ENCODE data around the gene BCKDHB.

The BCKDHB gene

GRCh38 chr6:80321011-80321410 lies 214.5 kb downstream of the BCKDHB start:
- peaks cover 4% of the 10 kb centered on the region for H3K4me1 ChIP-seq (ENCODE audit: control insufficient read depth, insufficient read depth, low read length, unreplicated experiment)
- H3K36me3 ChIP-seq (ENCODE audit: insufficient read depth, low read length) = no peaks in the 10 kb centered on the region

DNA sequence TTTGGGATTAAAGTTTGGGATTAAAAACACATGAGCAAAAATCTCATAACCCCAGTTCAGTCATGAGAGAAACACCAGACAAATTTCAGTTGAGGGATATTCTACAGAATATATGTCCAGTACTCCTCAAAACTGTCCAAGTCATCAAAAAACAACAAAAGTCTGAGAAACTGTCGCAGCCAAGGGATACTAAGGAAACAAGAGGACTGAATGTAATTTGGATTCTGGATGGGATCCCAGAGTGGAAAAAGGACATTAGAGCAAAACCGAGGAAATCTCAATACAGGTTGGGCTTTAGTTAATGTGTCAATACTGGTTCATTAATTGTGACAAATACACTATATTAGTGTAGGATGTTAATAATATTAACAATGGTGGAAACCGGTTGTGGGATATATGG lies 219.3 kb downstream of the BCKDHB start:
- no peak overlapping the region for H2AFZ ChIP-seq (ENCODE audit: low read length, unreplicated experiment)
- no peaks in the 10 kb centered on the region for H3K79me2 ChIP-seq (ENCODE audit: control insufficient read depth, insufficient read depth, low read length, unreplicated experiment)
- H3K36me3 ChIP-seq (ENCODE audit: insufficient read depth, low read length) = no peaks in the 10 kb centered on the region
- no peak overlapping the region for H3K4me3 ChIP-seq (ENCODE audit: low read depth, low read length)
- no peaks in the 10 kb centered on the region for H3K4me1 ChIP-seq (ENCODE audit: control insufficient read depth, insufficient read depth, low read length, unreplicated experiment)
- no peaks in the 10 kb centered on the region for H3K27me3 ChIP-seq (ENCODE audit: insufficient read depth, low read length)
- no peak overlapping the region for H3K27ac ChIP-seq (ENCODE audit: low read depth, low read length)

More at GRCh38 chr6:80321011-80321410, 214.5 kb downstream of the BCKDHB start:
- H2AFZ ChIP-seq (ENCODE audit: low read length, unreplicated experiment) = no peak overlapping the region
- no peak overlapping the region for H3K27ac ChIP-seq (ENCODE audit: low read depth, low read length)
- no peaks in the 10 kb centered on the region for H3K79me2 ChIP-seq (ENCODE audit: control insufficient read depth, insufficient read depth, low read length, unreplicated experiment)
- H3K4me3 ChIP-seq (ENCODE audit: low read depth, low read length) = no peak overlapping the region
- no peaks in the 10 kb centered on the region for H3K27me3 ChIP-seq (ENCODE audit: insufficient read depth, low read length)

GRCh38 chr6:80328652-80329051 lies 222.2 kb downstream of the BCKDHB start:
- no peaks in the 10 kb centered on the region for H3K4me1 ChIP-seq (ENCODE audit: control insufficient read depth, insufficient read depth, low read length, unreplicated experiment)
- H3K27ac ChIP-seq (ENCODE audit: low read depth, low read length) = no peak overlapping the region
- no peaks in the 10 kb centered on the region for H3K79me2 ChIP-seq (ENCODE audit: control insufficient read depth, insufficient read depth, low read length, unreplicated experiment)
- no peaks in the 10 kb centered on the region for H3K27me3 ChIP-seq (ENCODE audit: insufficient read depth, low read length)
- H3K4me3 ChIP-seq (ENCODE audit: low read depth, low read length) = no peak overlapping the region
- no peaks in the 10 kb centered on the region for H3K36me3 ChIP-seq (ENCODE audit: insufficient read depth, low read length)
- H2AFZ ChIP-seq (ENCODE audit: low read length, unreplicated experiment) = no peak overlapping the region

DNA sequence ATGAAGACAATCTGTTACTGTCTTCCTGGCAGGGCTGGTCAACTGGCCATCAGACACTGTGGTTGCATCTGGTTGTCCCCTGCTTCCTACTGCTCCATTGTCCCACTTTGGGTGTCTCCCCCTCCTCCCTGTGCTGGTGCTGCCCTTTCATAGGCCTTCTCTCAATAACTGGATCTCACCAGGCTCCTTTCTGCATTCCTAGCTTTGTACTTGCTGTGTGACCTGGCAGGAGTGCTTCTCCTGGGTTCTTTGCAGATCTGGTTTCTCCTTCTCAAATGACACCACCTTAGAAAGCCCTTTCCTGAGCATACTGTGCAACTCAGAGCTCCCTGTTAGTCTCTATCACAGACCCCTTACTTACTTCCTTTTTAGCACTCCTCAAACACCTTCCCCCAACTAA lies 223.0 kb downstream of the BCKDHB start:
- no peak overlapping the region for H3K27ac ChIP-seq (ENCODE audit: low read depth, low read length)
- no peaks in the 10 kb centered on the region for H3K27me3 ChIP-seq (ENCODE audit: insufficient read depth, low read length)
- H3K79me2 ChIP-seq (ENCODE audit: control insufficient read depth, insufficient read depth, low read length, unreplicated experiment) = no peaks in the 10 kb centered on the region
- H3K36me3 ChIP-seq (ENCODE audit: insufficient read depth, low read length) = no peaks in the 10 kb centered on the region
- no peak overlapping the region for H2AFZ ChIP-seq (ENCODE audit: low read length, unreplicated experiment)
- no peak overlapping the region for H3K4me3 ChIP-seq (ENCODE audit: low read depth, low read length)
- no peaks in the 10 kb centered on the region for H3K4me1 ChIP-seq (ENCODE audit: control insufficient read depth, insufficient read depth, low read length, unreplicated experiment)

GRCh38 chr6:80330961-80331360 lies 224.5 kb downstream of the BCKDHB start:
- Histone ChIP-seq H3K27me3 (ENCODE audit: insufficient read depth, low read length) (no peaks in the 10 kb centered on the region), H3K4me3 (ENCODE audit: low read depth, low read length) (no peak overlapping the region), H3K27ac (ENCODE audit: low read depth, low read length) (no peak overlapping the region), H3K79me2 (ENCODE audit: control insufficient read depth, insufficient read depth, low read length, unreplicated experiment) (no peaks in the 10 kb centered on the region), H3K36me3 (ENCODE audit: insufficient read depth, low read length) (no peaks in the 10 kb centered on the region), H2AFZ (ENCODE audit: low read length, unreplicated experiment) (no peak overlapping the region), H3K4me1 (ENCODE audit: control insufficient read depth, insufficient read depth, low read length, unreplicated experiment) (peaks cover 5% of the 10 kb centered on the region)

GRCh38 chr6:80331522-80331921 lies 225.1 kb downstream of the BCKDHB start:
- no peaks in the 10 kb centered on the region for H3K36me3 ChIP-seq (ENCODE audit: insufficient read depth, low read length)
- peaks cover 5% of the 10 kb centered on the region for H3K4me1 ChIP-seq (ENCODE audit: control insufficient read depth, insufficient read depth, low read length, unreplicated experiment)
- no peak overlapping the region for H3K27ac ChIP-seq (ENCODE audit: low read depth, low read length)
- H3K79me2 ChIP-seq (ENCODE audit: control insufficient read depth, insufficient read depth, low read length, unreplicated experiment) = no peaks in the 10 kb centered on the region
- H3K27me3 ChIP-seq (ENCODE audit: insufficient read depth, low read length) = no peaks in the 10 kb centered on the region
- no peak overlapping the region for H3K4me3 ChIP-seq (ENCODE audit: low read depth, low read length)
- H2AFZ ChIP-seq (ENCODE audit: low read length, unreplicated experiment) = no peak overlapping the region

GRCh38 chr6:80331974-80332373 lies 225.5 kb downstream of the BCKDHB start:
- no peak overlapping the region for H3K4me3 ChIP-seq (ENCODE audit: low read depth, low read length)
- no peaks in the 10 kb centered on the region for H3K27me3 ChIP-seq (ENCODE audit: insufficient read depth, low read length)
- H2AFZ ChIP-seq (ENCODE audit: low read length, unreplicated experiment) = no peak overlapping the region
- H3K4me1 ChIP-seq (ENCODE audit: control insufficient read depth, insufficient read depth, low read length, unreplicated experiment) = peaks cover 5% of the 10 kb centered on the region
- no peak overlapping the region for H3K27ac ChIP-seq (ENCODE audit: low read depth, low read length)
- H3K36me3 ChIP-seq (ENCODE audit: insufficient read depth, low read length) = no peaks in the 10 kb centered on the region
- no peaks in the 10 kb centered on the region for H3K79me2 ChIP-seq (ENCODE audit: control insufficient read depth, insufficient read depth, low read length, unreplicated experiment)

GRCh38 chr6:80333342-80333741 lies 226.9 kb downstream of the BCKDHB start:
- no peak overlapping the region for H2AFZ ChIP-seq (ENCODE audit: low read length, unreplicated experiment)
- H3K27me3 ChIP-seq (ENCODE audit: insufficient read depth, low read length) = no peaks in the 10 kb centered on the region
- H3K79me2 ChIP-seq (ENCODE audit: control insufficient read depth, insufficient read depth, low read length, unreplicated experiment) = no peaks in the 10 kb centered on the region
- no peak overlapping the region for H3K4me3 ChIP-seq (ENCODE audit: low read depth, low read length)
- peaks cover 5% of the 10 kb centered on the region for H3K4me1 ChIP-seq (ENCODE audit: control insufficient read depth, insufficient read depth, low read length, unreplicated experiment)
- H3K36me3 ChIP-seq (ENCODE audit: insufficient read depth, low read length) = no peaks in the 10 kb centered on the region
- no peak overlapping the region for H3K27ac ChIP-seq (ENCODE audit: low read depth, low read length)

GRCh38 chr6:80335121-80335531 lies 228.7 kb downstream of the BCKDHB start:
- Histone ChIP-seq H2AFZ (ENCODE audit: low read length, unreplicated experiment) (no peak overlapping the region), H3K27me3 (ENCODE audit: insufficient read depth, low read length) (no peaks in the 10 kb centered on the region), H3K4me3 (ENCODE audit: low read depth, low read length) (peak overlapping the region; percentile 65), H3K36me3 (ENCODE audit: insufficient read depth, low read length) (no peaks in the 10 kb centered on the region), H3K4me1 (ENCODE audit: control insufficient read depth, insufficient read depth, low read length, unreplicated experiment) (peaks cover 5% of the 10 kb centered on the region), H3K27ac (ENCODE audit: low read depth, low read length) (peak overlapping the region; percentile 36), H3K79me2 (ENCODE audit: control insufficient read depth, insufficient read depth, low read length, unreplicated experiment) (no peaks in the 10 kb centered on the region)

DNA sequence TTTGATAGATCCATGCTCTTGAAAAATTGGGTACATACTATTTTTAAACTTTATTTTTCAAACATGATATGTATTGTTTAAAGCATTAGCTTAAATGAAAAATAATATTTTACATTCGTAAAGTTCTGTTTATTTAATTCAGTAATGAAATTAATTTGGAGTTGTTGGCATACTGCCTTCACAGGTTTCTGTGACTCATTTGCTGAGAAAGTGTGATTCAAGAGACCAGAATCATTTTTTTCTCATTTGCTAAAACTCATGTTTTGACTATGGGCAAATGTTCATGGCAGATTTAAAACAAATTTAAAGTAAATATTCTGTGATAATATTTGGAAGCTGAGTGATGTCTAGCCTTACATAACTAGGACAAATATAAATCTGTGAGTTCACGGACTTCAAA lies 230.4 kb downstream of the BCKDHB start:
- H3K79me2 ChIP-seq (ENCODE audit: control insufficient read depth, insufficient read depth, low read length, unreplicated experiment) = no peaks in the 10 kb centered on the region
- H3K36me3 ChIP-seq (ENCODE audit: insufficient read depth, low read length) = no peaks in the 10 kb centered on the region
- no peak overlapping the region for H2AFZ ChIP-seq (ENCODE audit: low read length, unreplicated experiment)
- H3K4me1 ChIP-seq (ENCODE audit: control insufficient read depth, insufficient read depth, low read length, unreplicated experiment) = peaks cover 5% of the 10 kb centered on the region
- no peak overlapping the region for H3K27ac ChIP-seq (ENCODE audit: low read depth, low read length)
- no peaks in the 10 kb centered on the region for H3K27me3 ChIP-seq (ENCODE audit: insufficient read depth, low read length)
- no peak overlapping the region for H3K4me3 ChIP-seq (ENCODE audit: low read depth, low read length)

GRCh38 chr6:80338201-80338836 lies 231.8 kb downstream of the BCKDHB start:
- Histone ChIP-seq H3K4me3 (ENCODE audit: low read depth, low read length) (no peak overlapping the region), H2AFZ (ENCODE audit: low read length, unreplicated experiment) (no peak overlapping the region), H3K27ac (ENCODE audit: low read depth, low read length) (no peak overlapping the region), H3K4me1 (ENCODE audit: control insufficient read depth, insufficient read depth, low read length, unreplicated experiment) (peaks cover 5% of the 10 kb centered on the region), H3K36me3 (ENCODE audit: insufficient read depth, low read length) (no peaks in the 10 kb centered on the region), H3K27me3 (ENCODE audit: insufficient read depth, low read length) (no peaks in the 10 kb centered on the region), H3K79me2 (ENCODE audit: control insufficient read depth, insufficient read depth, low read length, unreplicated experiment) (no peaks in the 10 kb centered on the region)
